Measurements from ENCODE around the gene SLC25A20. TPM values are rescaled to one million over a fixed set of nuclear protein-coding genes. Genes with fewer than 3 reads are reported as not detected.

The SLC25A20 gene, protein sequence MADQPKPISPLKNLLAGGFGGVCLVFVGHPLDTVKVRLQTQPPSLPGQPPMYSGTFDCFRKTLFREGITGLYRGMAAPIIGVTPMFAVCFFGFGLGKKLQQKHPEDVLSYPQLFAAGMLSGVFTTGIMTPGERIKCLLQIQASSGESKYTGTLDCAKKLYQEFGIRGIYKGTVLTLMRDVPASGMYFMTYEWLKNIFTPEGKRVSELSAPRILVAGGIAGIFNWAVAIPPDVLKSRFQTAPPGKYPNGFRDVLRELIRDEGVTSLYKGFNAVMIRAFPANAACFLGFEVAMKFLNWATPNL
- 9.7 to 10.7 TPM (median 10.5 TPM) in 3 replicates for total RNA-seq

DNA sequence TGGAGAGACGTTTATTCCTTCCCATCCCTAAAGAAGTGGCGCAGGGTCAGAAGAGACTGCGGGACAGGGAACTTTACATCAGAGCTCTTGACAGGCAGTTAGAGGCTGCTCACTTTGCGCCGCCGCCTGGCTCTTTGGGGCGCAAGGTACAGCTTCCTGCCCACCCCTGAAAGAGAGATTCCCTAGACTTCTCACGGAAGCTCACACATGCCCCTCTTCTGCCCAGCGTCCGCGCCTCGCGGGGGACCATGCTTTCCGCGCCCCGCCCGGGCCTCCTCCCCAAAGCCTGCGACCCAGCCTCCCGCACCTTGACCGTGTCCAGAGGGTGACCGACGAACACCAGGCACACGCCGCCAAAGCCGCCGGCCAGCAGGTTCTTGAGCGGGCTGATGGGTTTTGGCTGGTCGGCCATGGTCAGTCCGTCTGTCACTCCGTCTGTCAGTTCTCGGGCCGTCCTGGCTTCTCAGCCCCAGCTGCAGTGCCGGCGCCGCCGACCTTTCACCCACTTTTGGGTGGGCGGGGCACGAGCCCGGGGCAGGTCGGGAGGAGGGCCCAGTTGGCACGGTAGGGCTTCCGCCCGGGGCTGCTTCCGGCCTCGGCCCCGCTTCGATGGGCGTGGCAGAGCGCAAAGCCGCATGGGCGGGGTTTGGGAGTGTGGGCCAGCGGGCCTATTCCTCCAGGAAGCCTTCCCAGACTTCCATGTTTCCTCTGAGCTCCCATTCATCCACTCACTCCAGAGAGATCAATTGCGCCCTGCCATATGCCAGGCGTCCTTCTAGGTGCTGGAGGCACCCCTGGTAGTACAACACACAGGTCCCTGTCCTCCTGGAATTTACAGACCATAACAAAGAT is at the start of gene SLC25A20:
SLC25A20 (minus strand) TSS at position 500 of the 852 bp plus-strand sequence; CDS start at position 412, 88 bp downstream.
- H3K4me1 Mint-ChIP-seq = peaks cover 14% of the 10 kb centered on the region
- H3K27me3 Mint-ChIP-seq (ENCODE audit: low read depth) = no peaks in the 10 kb centered on the region
- H3K9me3 Mint-ChIP-seq = no peaks in the 10 kb centered on the region
- TF ChIP-seq, protein P1, sequence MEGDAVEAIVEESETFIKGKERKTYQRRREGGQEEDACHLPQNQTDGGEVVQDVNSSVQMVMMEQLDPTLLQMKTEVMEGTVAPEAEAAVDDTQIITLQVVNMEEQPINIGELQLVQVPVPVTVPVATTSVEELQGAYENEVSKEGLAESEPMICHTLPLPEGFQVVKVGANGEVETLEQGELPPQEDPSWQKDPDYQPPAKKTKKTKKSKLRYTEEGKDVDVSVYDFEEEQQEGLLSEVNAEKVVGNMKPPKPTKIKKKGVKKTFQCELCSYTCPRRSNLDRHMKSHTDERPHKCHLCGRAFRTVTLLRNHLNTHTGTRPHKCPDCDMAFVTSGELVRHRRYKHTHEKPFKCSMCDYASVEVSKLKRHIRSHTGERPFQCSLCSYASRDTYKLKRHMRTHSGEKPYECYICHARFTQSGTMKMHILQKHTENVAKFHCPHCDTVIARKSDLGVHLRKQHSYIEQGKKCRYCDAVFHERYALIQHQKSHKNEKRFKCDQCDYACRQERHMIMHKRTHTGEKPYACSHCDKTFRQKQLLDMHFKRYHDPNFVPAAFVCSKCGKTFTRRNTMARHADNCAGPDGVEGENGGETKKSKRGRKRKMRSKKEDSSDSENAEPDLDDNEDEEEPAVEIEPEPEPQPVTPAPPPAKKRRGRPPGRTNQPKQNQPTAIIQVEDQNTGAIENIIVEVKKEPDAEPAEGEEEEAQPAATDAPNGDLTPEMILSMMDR (IDR thresholded peaks at IDR 0.05; ENCODE audit: unreplicated experiment) = no peak
- peak; percentile 45 to 72 for DNase-seq (ENCODE audit: low spot score in 2 of 2, unreplicated experiment in 2 of 2)
- peak within 1 kb of the TSS; percentile 83 for H3K4me3 Mint-ChIP-seq
- no peaks in the 10 kb centered on the region for H3K36me3 Mint-ChIP-seq
- H3K27ac Mint-ChIP-seq = peak within 1 kb of the TSS; percentile 80

- Mint-ChIP-seq H3K9me3 (no peaks in the 10 kb centered on the region), H3K27me3 (ENCODE audit: low read depth) (no peaks in the 10 kb centered on the region), H3K4me3 (no peak overlapping the region), H3K27ac (no peak overlapping the region), H3K4me1 (peaks cover 14% of the 10 kb centered on the region), H3K36me3 (peaks cover 9% of the 10 kb centered on the region)
- DNase-seq (ENCODE audit: low spot score in 2 of 2, unreplicated experiment in 2 of 2) = no peak
- TF ChIP-seq, protein P1 (IDR thresholded peaks at IDR 0.05; ENCODE audit: unreplicated experiment) = no peak
These were observed 47.3 kb upstream of the SLC25A20 start for GRCh38 chr3:48945891-48946549.

DNA sequence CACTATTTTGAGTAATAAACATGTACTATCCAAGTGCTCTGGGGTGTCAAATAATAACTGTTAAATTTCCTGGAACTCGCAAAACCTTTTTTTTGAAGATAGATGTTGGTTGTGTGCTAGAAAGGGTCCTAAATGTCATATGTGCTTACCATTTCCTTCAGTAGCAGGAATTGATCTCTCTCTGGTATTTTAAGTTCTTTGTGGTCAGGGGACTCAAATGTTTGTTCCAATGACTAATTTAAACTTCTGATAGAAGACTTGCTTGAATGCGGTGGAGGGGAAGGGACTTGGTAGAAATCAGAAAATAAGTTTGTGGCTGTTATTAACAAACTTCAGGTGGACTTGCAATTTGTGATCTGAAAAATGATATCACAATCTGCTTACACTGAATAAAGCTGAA is 46.8 kb upstream of the SLC25A20 start:
- DNase-seq (ENCODE audit: low spot score in 2 of 2, unreplicated experiment in 2 of 2) = no peak
- H3K9me3 Mint-ChIP-seq = no peaks in the 10 kb centered on the region
- no peak overlapping the region for H3K27ac Mint-ChIP-seq
- H3K4me1 Mint-ChIP-seq = peaks cover 14% of the 10 kb centered on the region
- H3K4me3 Mint-ChIP-seq = no peak overlapping the region
- H3K27me3 Mint-ChIP-seq (ENCODE audit: low read depth) = no peaks in the 10 kb centered on the region
- H3K36me3 Mint-ChIP-seq = peaks cover 9% of the 10 kb centered on the region
- TF ChIP-seq, protein P1 (IDR thresholded peaks at IDR 0.05; ENCODE audit: unreplicated experiment) = no peak

- TF ChIP-seq, protein P1 (IDR thresholded peaks at IDR 0.05; ENCODE audit: unreplicated experiment) = no peak
- Mint-ChIP-seq H3K27me3 (ENCODE audit: low read depth) (no peaks in the 10 kb centered on the region), H3K36me3 (peaks cover 31% of the 10 kb centered on the region), H3K9me3 (peaks cover 5% of the 10 kb centered on the region), H3K4me3 (no peak overlapping the region), H3K4me1 (no peaks in the 10 kb centered on the region), H3K27ac (no peak overlapping the region)
- DNase-seq (ENCODE audit: low spot score in 2 of 2, unreplicated experiment in 2 of 2) = no peak
These were observed 40.0 kb upstream of the SLC25A20 start for GRCh38 chr3:48938689-48939088.

DNA sequence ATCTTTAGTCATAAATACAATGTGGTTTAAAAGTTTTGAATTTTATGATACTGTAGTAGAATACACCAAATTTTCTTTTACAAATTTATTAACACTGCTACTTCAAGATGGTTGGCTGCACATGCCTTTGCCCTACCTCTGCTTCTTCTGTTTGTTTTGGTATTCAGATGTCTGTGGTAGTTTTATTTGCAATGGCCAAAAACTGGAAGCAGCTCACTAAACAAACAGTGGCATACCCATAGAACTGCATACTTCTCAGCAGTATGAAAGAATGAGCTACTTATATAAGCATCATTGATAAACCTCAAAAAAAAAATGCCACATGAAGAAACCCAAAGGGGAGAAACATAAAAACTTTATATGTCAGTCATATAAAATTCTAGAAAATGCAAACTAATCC is 39.5 kb upstream of the SLC25A20 start:
- Mint-ChIP-seq H3K4me1 (no peaks in the 10 kb centered on the region), H3K27me3 (ENCODE audit: low read depth) (no peaks in the 10 kb centered on the region), H3K9me3 (peaks cover 5% of the 10 kb centered on the region), H3K36me3 (peaks cover 30% of the 10 kb centered on the region), H3K27ac (no peak overlapping the region), H3K4me3 (no peak overlapping the region)
- no peak for DNase-seq (ENCODE audit: low spot score in 2 of 2, unreplicated experiment in 2 of 2)
- TF ChIP-seq, protein P1 (IDR thresholded peaks at IDR 0.05; ENCODE audit: unreplicated experiment) = no peak

All from mesothelial cell of epicardium (in vitro differentiated cells).